DND-41 (cell line): ENCODE results near the gene ZFPM1.

Experiments
- EZH2 ChIP-seq: IDR thresholded peaks from 3 replicates; pipeline ENCODE4 v1.6.1; 2012; ENCODE audit warnings: borderline replicate concordance, low read depth, mild to moderate bottlenecking, moderate library complexity, low read length, inconsistent platforms; ENCODE audit not compliant: severe bottlenecking
- TF ChIP-seq, protein P1 (sequence below): IDR thresholded peaks from 2 replicates; pipeline ENCODE4 v1.5.1; 2012; ENCODE audit warnings: borderline replicate concordance, low read length, moderate library complexity, mild to moderate bottlenecking; ENCODE audit not compliant: poor library complexity, severe bottlenecking; ENCODE audit errors: extremely low read depth

DNA sequence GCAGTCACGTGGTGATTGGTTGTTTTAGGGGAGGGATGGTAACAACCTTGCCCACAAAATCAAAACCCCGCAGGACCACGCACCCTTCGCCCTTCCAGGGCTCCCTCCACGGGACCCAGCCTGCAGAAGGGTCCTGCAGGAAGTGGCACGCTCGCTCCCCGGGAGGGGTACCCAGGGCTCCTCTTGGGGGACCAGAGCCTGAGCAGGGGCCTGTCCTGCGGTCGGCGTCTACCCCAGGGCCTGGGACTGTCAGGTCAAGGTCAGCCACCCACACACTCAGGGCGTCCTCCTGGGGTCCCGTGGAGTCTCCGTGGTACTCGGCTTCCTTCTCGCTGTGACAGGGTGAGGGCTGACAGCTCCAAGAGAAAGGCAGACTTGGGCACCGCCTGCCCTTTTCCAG is 36.4 kb upstream of the ZFPM1 start:
- TF ChIP-seq, protein P1, sequence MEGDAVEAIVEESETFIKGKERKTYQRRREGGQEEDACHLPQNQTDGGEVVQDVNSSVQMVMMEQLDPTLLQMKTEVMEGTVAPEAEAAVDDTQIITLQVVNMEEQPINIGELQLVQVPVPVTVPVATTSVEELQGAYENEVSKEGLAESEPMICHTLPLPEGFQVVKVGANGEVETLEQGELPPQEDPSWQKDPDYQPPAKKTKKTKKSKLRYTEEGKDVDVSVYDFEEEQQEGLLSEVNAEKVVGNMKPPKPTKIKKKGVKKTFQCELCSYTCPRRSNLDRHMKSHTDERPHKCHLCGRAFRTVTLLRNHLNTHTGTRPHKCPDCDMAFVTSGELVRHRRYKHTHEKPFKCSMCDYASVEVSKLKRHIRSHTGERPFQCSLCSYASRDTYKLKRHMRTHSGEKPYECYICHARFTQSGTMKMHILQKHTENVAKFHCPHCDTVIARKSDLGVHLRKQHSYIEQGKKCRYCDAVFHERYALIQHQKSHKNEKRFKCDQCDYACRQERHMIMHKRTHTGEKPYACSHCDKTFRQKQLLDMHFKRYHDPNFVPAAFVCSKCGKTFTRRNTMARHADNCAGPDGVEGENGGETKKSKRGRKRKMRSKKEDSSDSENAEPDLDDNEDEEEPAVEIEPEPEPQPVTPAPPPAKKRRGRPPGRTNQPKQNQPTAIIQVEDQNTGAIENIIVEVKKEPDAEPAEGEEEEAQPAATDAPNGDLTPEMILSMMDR = no peak
- no peak for TF ChIP-seq EZH2
